Liver (tissue), 9 donors: ENCODE measurements around the gene LINGO4. TPM values are rescaled to one million over a fixed set of nuclear protein-coding genes. Genes with fewer than 3 reads are reported as not detected.

Experiments
- DNase-seq: peaks from one replicate; pipeline ENCODE4 v3.0.0-alpha.2; 2017; ENCODE audit warnings: low spot score
- H3K27ac ChIP-seq, 2 donors: one replicate each; pipeline ENCODE4 v1.7.0; 2013; ENCODE audit warnings: inconsistent platforms in 2 of 2, low read length in 2 of 2, control low read depth in 1 of 2, low read depth in 1 of 2, mild to moderate bottlenecking in 1 of 2
- H3K27me3 ChIP-seq, 4 donors: one replicate each; pipeline versions ENCODE4 v1.6.1 to v1.7.0; 2013; ENCODE audit warnings: low read length in 3 of 4, inconsistent platforms in 1 of 4, mild to moderate bottlenecking in 1 of 4, moderate library complexity in 1 of 4; ENCODE audit not compliant: control insufficient read depth in 4 of 4, insufficient read depth in 4 of 4
- H3K36me3 ChIP-seq, 4 donors: one replicate each; pipeline versions ENCODE4 v1.6.1 to v1.7.0; 2013; ENCODE audit warnings: low read length in 3 of 4, mild to moderate bottlenecking in 3 of 4, low read depth in 1 of 4, moderate library complexity in 1 of 4; ENCODE audit not compliant: control insufficient read depth in 4 of 4, insufficient read depth in 3 of 4
- H3K4me1 ChIP-seq, 4 donors: one replicate each; pipeline versions ENCODE4 v1.6.1 to v1.7.0; 2013; ENCODE audit warnings: low read length in 3 of 4, mild to moderate bottlenecking in 3 of 4, moderate library complexity in 1 of 4; ENCODE audit not compliant: control insufficient read depth in 4 of 4, insufficient read depth in 4 of 4
- H3K4me3 ChIP-seq, 3 donors: one replicate each; pipeline versions ENCODE4 v1.6.1 to v1.7.0; 2013; ENCODE audit warnings: low read length in 3 of 3, control low read depth in 1 of 3, low read depth in 1 of 3, mild to moderate bottlenecking in 1 of 3
- H3K9ac ChIP-seq, 2 donors: one replicate each; pipeline ENCODE4 v1.7.0; 2013; ENCODE audit warnings: low read length in 2 of 2, mild to moderate bottlenecking in 2 of 2, moderate library complexity in 2 of 2, control low read depth in 1 of 2, low read depth in 1 of 2
- H3K9me3 ChIP-seq, 4 donors: one replicate each; pipeline versions ENCODE4 v1.6.1 to v1.7.0; 2013; ENCODE audit warnings: low read length in 3 of 4; ENCODE audit not compliant: control insufficient read depth in 4 of 4
- ATF3 ChIP-seq: IDR thresholded peaks from 2 replicates; pipeline ENCODE4 v1.6.1; 2016; ENCODE audit warnings: antibody characterized with exemption
- EGR1 ChIP-seq, 2 donors: IDR thresholded peaks; 2 replicates each; pipeline ENCODE4 v1.6.1; 2016 to 2018; ENCODE audit warnings: antibody characterized with exemption in 2 of 2, low read depth in 2 of 2
- FOXA1 ChIP-seq: IDR thresholded peaks from 2 replicates; pipeline ENCODE4 v1.6.1; 2016; ENCODE audit warnings: antibody characterized with exemption
- FOXA2 ChIP-seq: IDR thresholded peaks from 2 replicates; pipeline ENCODE4 v1.6.1; 2016; ENCODE audit warnings: antibody characterized with exemption
- GABPA ChIP-seq, 2 donors: IDR thresholded peaks in 1 of 2; conservative IDR thresholded peaks in 1 of 2; 2 replicates each; pipeline ENCODE4 v1.6.1; 2016; ENCODE audit warnings: antibody characterized with exemption in 2 of 2, mild to moderate bottlenecking in 1 of 2, moderate library complexity in 1 of 2
- HNF4A ChIP-seq, 2 donors: conservative IDR thresholded peaks; 2 replicates each; pipeline ENCODE4 v1.6.1; 2016; ENCODE audit warnings: antibody characterized with exemption in 2 of 2, mild to moderate bottlenecking in 2 of 2
- HNF4G ChIP-seq: IDR thresholded peaks from 2 replicates; pipeline ENCODE4 v1.6.1; 2016; ENCODE audit warnings: antibody characterized with exemption
- JUND ChIP-seq, 2 donors: IDR thresholded peaks; 2 replicates each; pipeline ENCODE4 v1.6.1; 2016; ENCODE audit warnings: antibody characterized with exemption in 2 of 2
- NR2F2 ChIP-seq: IDR thresholded peaks from 2 replicates; pipeline ENCODE4 v1.6.1; 2016; ENCODE audit warnings: antibody characterized with exemption
- RAD21 ChIP-seq, 2 donors: IDR thresholded peaks; 2 replicates each; pipeline ENCODE4 v1.6.1; 2016; ENCODE audit warnings: antibody characterized with exemption in 2 of 2, mild to moderate bottlenecking in 2 of 2
- REST ChIP-seq: IDR thresholded peaks from 2 replicates; pipeline ENCODE4 v1.6.1; 2016; ENCODE audit warnings: antibody characterized with exemption, mild to moderate bottlenecking
- RXRA ChIP-seq, 2 donors: IDR thresholded peaks; 2 replicates each; pipeline ENCODE4 v1.6.1; 2017 to 2018; ENCODE audit warnings: antibody characterized with exemption in 2 of 2, mild to moderate bottlenecking in 1 of 2
- SP1 ChIP-seq: IDR thresholded peaks from 2 replicates; pipeline ENCODE4 v1.6.1; 2018; ENCODE audit warnings: antibody characterized with exemption, mild to moderate bottlenecking
- TAF1 ChIP-seq: conservative IDR thresholded peaks from 2 replicates; pipeline ENCODE4 v1.6.1; 2016; ENCODE audit warnings: antibody characterized with exemption, mild to moderate bottlenecking
- YY1 ChIP-seq: IDR thresholded peaks from 2 replicates; pipeline ENCODE4 v1.6.1; 2016; ENCODE audit warnings: antibody characterized with exemption, mild to moderate bottlenecking
- ZBTB33 ChIP-seq: IDR thresholded peaks from 2 replicates; pipeline ENCODE4 v1.6.1; 2016; ENCODE audit warnings: antibody characterized with exemption
- WGBS: extraction: QIAGEN DNeasy Blood & Tissue Kit; methylation state at CpG from one replicate; pipeline ENCODE4 v1.1.7; 2013; 5-methylcytosine and 5-hydroxymethylcytosine counted together
- polyA plus RNA-seq, 2 donors: library from polyadenylated mRNA; stranded (reverse) in 1 of 2; unstranded in 1 of 2; fragments of 200-250 nt in 1 of 2; fragments of >200 nt in 1 of 2; fragmentation: Nextera tagmentation in 1 of 2; extraction: Ambion mirVana in 1 of 2; gene quantifications; one replicate each; pipeline versions ENCODE4 v1.2.1 to v1.2.3, GENCODE V29; 2013 to 2015
- total RNA-seq, 2 donors: library from RNA; depleted of rRNA; stranded (reverse); fragments of >200 nt; gene quantifications; one replicate each; pipeline ENCODE4 v1.2.3, GENCODE V29; 2014
- TF ChIP-seq, protein P1 (sequence below): IDR thresholded peaks from 2 replicates; pipeline ENCODE4 v1.6.1; 2016; ENCODE audit warnings: antibody characterized with exemption
- TF ChIP-seq, protein P2 (sequence below): fragments of 150-350 bp; IDR thresholded peaks from 2 replicates; pipeline ENCODE4 v1.5.1; 2017; ENCODE audit warnings: improper control_type of control experiment, low read depth, low read length; ENCODE audit not compliant: missing input control
- donor health status: healthy.
- donor health status: healthy.
- donor health status: healthy.
- donor health status: healthy.
- donor health status: healthy.

Gene LINGO4
- total and polyA plus RNA-seq, 4 donors, result 0.05 to 0.50 (median 0.09) TPM; not detected in 1

DNA sequence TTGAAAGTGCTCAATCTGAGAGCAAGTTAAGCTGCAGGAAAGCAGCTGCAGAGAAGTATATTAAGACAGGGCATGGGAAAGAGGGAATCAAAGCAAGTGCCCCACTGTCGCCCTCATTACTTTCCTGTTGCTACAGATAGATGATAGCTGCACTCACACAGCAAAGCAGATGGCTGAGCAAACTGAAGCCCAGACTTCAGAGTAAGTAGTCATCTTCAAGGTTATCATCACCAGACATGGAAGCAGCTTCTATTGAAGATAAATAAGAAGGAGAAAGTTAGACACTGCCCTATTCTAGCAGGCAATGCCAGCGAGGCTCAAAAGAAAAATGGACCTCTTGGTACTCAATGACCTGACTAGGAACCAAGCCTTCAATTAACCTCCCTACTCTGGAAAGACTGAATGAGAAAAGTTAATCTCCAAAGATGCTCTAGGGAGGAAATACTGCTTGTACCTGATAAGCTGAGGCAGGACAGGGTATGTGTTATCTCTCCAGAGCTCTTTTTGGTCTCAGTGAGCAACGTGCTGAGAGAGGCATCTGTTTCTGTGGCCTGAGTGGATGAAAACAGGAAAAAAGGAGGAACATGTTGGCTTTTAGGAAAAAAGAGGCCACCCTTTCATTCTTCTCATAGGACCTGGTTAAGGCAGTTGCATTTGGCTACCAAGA is 30.8 kb downstream of the LINGO4 start:
- no peak for DNase-seq
- 69% methylated on average over 3 of the region's 3 CpGs for WGBS
- Histone ChIP-seq H3K27me3 (no peaks in the 10 kb centered on the region), H3K9me3 (no peaks in the 10 kb centered on the region), H3K27ac (no peak overlapping the region), H3K4me1 (peaks cover 0 to 4% (median 1%) of the 10 kb centered on the region in 4 donors), H3K4me3 (no peak overlapping the region), H3K36me3 (peaks cover 0 to 14% (median 4%) of the 10 kb centered on the region in 4 donors), H3K9ac (no peak overlapping the region)
- no peak for TF ChIP-seq GABPA (IDR thresholded peaks at IDR 0.05 in 1 of 2, conservative IDR thresholded peaks at IDR 0.05 in 1 of 2)
- TF ChIP-seq, protein P1, sequence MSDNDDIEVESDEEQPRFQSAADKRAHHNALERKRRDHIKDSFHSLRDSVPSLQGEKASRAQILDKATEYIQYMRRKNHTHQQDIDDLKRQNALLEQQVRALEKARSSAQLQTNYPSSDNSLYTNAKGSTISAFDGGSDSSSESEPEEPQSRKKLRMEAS, result no peak
- TF ChIP-seq RAD21 (IDR thresholded peaks at IDR 0.05), result no peak
- TF ChIP-seq RXRA (IDR thresholded peaks at IDR 0.05), result no peak
- TF ChIP-seq EGR1 (IDR thresholded peaks at IDR 0.05; ENCODE audit: low read depth in 2 of 2), result no peak
- no peak for TF ChIP-seq NR2F2
- no peak for TF ChIP-seq HNF4A (conservative IDR thresholded peaks at IDR 0.05)
- TF ChIP-seq ATF3, result no peak
- TF ChIP-seq SP1, result no peak
- no peak for TF ChIP-seq HNF4G
- TF ChIP-seq FOXA1, result no peak
- no peak for TF ChIP-seq ZBTB33
- no peak for TF ChIP-seq REST
- no peak for TF ChIP-seq YY1

DNA sequence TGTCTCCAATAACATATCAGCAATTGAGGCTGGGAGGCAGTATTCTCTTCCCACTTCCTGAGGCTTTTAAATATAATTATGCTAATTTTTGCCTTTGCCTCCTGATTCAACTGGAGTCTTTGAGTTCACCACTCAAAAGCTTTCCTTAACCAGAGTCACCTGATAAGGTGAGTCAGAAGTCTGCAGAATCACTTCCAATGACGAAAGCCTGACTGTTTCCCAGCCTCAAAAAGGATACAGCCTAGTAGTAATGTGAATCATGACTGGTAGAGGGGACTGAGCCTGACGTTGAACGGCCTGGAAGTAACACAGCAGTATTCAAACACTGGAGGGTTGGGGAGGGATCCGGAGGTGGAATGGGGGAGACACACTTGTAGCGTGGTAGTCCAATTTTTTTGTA is 31.5 kb downstream of the LINGO4 start:
- Histone ChIP-seq H3K36me3 (peaks cover 0 to 14% (median 2%) of the 10 kb centered on the region in 4 donors), H3K4me1 (peaks cover 0 to 4% (median 1%) of the 10 kb centered on the region in 4 donors), H3K4me3 (no peak overlapping the region), H3K27ac (no peak overlapping the region), H3K9ac (no peak overlapping the region), H3K27me3 (no peaks in the 10 kb centered on the region), H3K9me3 (no peaks in the 10 kb centered on the region)
- WGBS, result 86% methylated on average over 5 of the region's 5 CpGs
- no peak for DNase-seq
- TF ChIP-seq RAD21 (IDR thresholded peaks at IDR 0.05) (no peak), FOXA2 (no peak), ATF3 (no peak), RXRA (IDR thresholded peaks at IDR 0.05) (no peak), NR2F2 (no peak), YY1 (no peak), HNF4A (conservative IDR thresholded peaks at IDR 0.05) (no peak), SP1 (no peak), ZBTB33 (no peak), GABPA (IDR thresholded peaks at IDR 0.05 in 1 of 2, conservative IDR thresholded peaks at IDR 0.05 in 1 of 2) (no peak), HNF4G (no peak), EGR1 (IDR thresholded peaks at IDR 0.05; ENCODE audit: low read depth in 2 of 2) (no peak), TAF1 (no peak), JUND (IDR thresholded peaks at IDR 0.05) (no peak)
- TF ChIP-seq, protein P1, result no peak
- TF ChIP-seq, protein P2, sequence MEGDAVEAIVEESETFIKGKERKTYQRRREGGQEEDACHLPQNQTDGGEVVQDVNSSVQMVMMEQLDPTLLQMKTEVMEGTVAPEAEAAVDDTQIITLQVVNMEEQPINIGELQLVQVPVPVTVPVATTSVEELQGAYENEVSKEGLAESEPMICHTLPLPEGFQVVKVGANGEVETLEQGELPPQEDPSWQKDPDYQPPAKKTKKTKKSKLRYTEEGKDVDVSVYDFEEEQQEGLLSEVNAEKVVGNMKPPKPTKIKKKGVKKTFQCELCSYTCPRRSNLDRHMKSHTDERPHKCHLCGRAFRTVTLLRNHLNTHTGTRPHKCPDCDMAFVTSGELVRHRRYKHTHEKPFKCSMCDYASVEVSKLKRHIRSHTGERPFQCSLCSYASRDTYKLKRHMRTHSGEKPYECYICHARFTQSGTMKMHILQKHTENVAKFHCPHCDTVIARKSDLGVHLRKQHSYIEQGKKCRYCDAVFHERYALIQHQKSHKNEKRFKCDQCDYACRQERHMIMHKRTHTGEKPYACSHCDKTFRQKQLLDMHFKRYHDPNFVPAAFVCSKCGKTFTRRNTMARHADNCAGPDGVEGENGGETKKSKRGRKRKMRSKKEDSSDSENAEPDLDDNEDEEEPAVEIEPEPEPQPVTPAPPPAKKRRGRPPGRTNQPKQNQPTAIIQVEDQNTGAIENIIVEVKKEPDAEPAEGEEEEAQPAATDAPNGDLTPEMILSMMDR, result no peak
